A549 (cell line): ENCODE data around the gene CEACAM16.

Experiments used
- CTCF ChIP-seq: fragments of >200 bp; sonication (Bioruptor Twin); formaldehyde crosslinking; IDR thresholded peaks from 3 replicates; pipeline ENCODE4 v1.5.1; 2016
- EP300 ChIP-seq, 2 experiments: fragments of >200 bp; sonication (Bioruptor Twin); formaldehyde crosslinking; IDR thresholded peaks; 2 replicates in 1 of 2; 3 replicates in 1 of 2; pipeline ENCODE4 v1.6.1; 2016 to 2017
- KDM1A ChIP-seq: fragments of 200-600 bp; sonication (generic); IDR thresholded peaks from 2 replicates; pipeline ENCODE4 v1.6.1; 2016; ENCODE audit warnings: low read depth, mild to moderate bottlenecking
- MAX ChIP-seq: IDR thresholded peaks from 2 replicates; pipeline ENCODE4 v1.6.1; 2012
- NPAS2 ChIP-seq: fragments of 250-450 bp; sonication (Bioruptor Pico); IDR thresholded peaks from 2 replicates; pipeline ENCODE4 v1.8.0; 2022; ENCODE audit warnings: mild to moderate bottlenecking, moderate library complexity, borderline replicate concordance
- POLR2A ChIP-seq: IDR thresholded peaks from 2 replicates; pipeline ENCODE4 v1.6.1; 2012; ENCODE audit warnings: mild to moderate bottlenecking, low read length
- REST ChIP-seq: fragments of 200-600 bp; sonication (generic); IDR thresholded peaks from 2 replicates; pipeline ENCODE4 v1.6.1; 2016; ENCODE audit warnings: antibody characterized with exemption, mild to moderate bottlenecking, moderate library complexity
- RFX5 ChIP-seq: fragments of 450-650 bp; IDR thresholded peaks from 2 replicates; pipeline ENCODE4 v1.7.1; 2014; ENCODE audit warnings: antibody characterized with exemption, mild to moderate bottlenecking, moderate library complexity
- SMC3 ChIP-seq: fragments of >200 bp; sonication (Bioruptor Twin); formaldehyde crosslinking; IDR thresholded peaks from 3 replicates; pipeline ENCODE4 v1.6.1; 2018; ENCODE audit warnings: inconsistent platforms

- no peak for TF ChIP-seq NPAS2 (CRISPR knock-in tag)
- no peak for TF ChIP-seq CTCF
- no peak for TF ChIP-seq MAX
- no peak for TF ChIP-seq REST
- TF ChIP-seq RFX5, result no peak
- TF ChIP-seq KDM1A, result no peak
- TF ChIP-seq EP300 (IDR thresholded peaks at IDR 0.05), result no peak
- TF ChIP-seq SMC3, result no peak
- no peak for TF ChIP-seq POLR2A
These were observed 42.3 kb downstream of the CEACAM16 start for GRCh38 chr19:44741258-44741731.
